Measurements from ENCODE around the gene ANKRD10.
"Not testable (repeated sequence)": the region's sequence is repeated elsewhere in the genome, so short reads cannot be mapped to it uniquely, and the experiment has no call there.

Gene ANKRD10

DNA sequence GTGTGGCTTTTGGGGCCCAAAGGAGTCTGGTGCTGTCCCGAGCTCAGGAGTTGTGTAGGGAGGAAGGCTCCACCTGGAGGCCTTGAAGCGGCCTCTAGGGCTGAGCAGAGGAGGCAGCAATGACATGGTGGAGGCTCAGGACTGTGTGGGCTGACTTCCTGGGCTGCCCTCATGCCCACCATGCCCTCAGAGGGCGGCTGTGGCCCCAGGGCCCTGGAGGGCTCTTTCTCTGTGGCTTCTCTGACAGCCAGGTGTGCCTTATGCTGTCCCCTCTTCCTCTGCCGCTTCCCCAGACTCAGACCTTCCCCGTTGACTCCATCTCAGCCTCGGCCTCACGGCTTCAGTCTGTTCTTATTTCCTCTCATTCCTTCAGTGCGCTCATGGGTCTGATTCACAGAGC, 35.5 kb upstream of the ANKRD10 start:
- Histone ChIP-seq H3K27ac (replicated peaks) (no peak overlapping the region), H3K27me3 (ENCODE audit: insufficient read depth, poor library complexity, severe bottlenecking) (no peaks in the 10 kb centered on the region), H3K4me3 (replicated peaks; ENCODE audit: insufficient read depth, low read length) (no peak overlapping the region)
- DNase-seq (ENCODE audit: low read depth in 1 of 2, low spot score in 1 of 2): no peak
- TF ChIP-seq, protein P1, sequence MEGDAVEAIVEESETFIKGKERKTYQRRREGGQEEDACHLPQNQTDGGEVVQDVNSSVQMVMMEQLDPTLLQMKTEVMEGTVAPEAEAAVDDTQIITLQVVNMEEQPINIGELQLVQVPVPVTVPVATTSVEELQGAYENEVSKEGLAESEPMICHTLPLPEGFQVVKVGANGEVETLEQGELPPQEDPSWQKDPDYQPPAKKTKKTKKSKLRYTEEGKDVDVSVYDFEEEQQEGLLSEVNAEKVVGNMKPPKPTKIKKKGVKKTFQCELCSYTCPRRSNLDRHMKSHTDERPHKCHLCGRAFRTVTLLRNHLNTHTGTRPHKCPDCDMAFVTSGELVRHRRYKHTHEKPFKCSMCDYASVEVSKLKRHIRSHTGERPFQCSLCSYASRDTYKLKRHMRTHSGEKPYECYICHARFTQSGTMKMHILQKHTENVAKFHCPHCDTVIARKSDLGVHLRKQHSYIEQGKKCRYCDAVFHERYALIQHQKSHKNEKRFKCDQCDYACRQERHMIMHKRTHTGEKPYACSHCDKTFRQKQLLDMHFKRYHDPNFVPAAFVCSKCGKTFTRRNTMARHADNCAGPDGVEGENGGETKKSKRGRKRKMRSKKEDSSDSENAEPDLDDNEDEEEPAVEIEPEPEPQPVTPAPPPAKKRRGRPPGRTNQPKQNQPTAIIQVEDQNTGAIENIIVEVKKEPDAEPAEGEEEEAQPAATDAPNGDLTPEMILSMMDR (IDR thresholded peaks at IDR 0.05; ENCODE audit: insufficient read depth, low read length): no peak
- TF ChIP-seq GABPA (IDR thresholded peaks at IDR 0.05; ENCODE audit: low read depth) (no peak), POLR2AphosphoS5 (IDR thresholded peaks at IDR 0.05; ENCODE audit: low read depth) (no peak), SPI1 (IDR thresholded peaks at IDR 0.05; ENCODE audit: borderline replicate concordance, low read depth) (no peak)
- TF ChIP-seq, protein P2, sequence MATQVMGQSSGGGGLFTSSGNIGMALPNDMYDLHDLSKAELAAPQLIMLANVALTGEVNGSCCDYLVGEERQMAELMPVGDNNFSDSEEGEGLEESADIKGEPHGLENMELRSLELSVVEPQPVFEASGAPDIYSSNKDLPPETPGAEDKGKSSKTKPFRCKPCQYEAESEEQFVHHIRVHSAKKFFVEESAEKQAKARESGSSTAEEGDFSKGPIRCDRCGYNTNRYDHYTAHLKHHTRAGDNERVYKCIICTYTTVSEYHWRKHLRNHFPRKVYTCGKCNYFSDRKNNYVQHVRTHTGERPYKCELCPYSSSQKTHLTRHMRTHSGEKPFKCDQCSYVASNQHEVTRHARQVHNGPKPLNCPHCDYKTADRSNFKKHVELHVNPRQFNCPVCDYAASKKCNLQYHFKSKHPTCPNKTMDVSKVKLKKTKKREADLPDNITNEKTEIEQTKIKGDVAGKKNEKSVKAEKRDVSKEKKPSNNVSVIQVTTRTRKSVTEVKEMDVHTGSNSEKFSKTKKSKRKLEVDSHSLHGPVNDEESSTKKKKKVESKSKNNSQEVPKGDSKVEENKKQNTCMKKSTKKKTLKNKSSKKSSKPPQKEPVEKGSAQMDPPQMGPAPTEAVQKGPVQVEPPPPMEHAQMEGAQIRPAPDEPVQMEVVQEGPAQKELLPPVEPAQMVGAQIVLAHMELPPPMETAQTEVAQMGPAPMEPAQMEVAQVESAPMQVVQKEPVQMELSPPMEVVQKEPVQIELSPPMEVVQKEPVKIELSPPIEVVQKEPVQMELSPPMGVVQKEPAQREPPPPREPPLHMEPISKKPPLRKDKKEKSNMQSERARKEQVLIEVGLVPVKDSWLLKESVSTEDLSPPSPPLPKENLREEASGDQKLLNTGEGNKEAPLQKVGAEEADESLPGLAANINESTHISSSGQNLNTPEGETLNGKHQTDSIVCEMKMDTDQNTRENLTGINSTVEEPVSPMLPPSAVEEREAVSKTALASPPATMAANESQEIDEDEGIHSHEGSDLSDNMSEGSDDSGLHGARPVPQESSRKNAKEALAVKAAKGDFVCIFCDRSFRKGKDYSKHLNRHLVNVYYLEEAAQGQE (IDR thresholded peaks at IDR 0.05; ENCODE audit: insufficient replicate concordance, low read depth): no peak

DNA sequence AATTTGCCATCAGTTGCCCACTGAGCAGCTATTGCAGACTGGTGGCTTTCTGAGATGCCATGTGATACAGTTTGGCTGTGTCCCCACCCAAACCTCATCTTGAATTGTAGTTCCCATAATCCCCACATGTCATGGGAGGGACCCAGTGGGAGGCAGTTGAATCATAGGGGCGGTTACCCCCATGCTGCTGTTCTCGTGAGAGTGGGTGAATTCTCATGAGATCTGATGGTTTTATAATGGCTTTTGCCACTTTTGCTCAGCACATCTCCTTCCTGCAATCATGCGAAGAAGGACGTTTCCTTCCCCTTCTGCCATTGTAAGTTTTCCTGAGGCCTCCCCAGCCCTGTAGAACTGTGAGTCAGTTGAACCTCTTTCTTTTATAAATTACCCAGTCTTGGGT, 34.8 kb upstream of the ANKRD10 start:
- no peaks in the 10 kb centered on the region for H3K27me3 ChIP-seq (ENCODE audit: insufficient read depth, poor library complexity, severe bottlenecking)
- DNase-seq (ENCODE audit: low read depth in 1 of 2, low spot score in 1 of 2): no peak
- TF ChIP-seq, protein P2 (IDR thresholded peaks at IDR 0.05; ENCODE audit: insufficient replicate concordance, low read depth): no peak
- no peak for TF ChIP-seq GABPA (IDR thresholded peaks at IDR 0.05; ENCODE audit: low read depth)
- TF ChIP-seq, protein P1 (IDR thresholded peaks at IDR 0.05; ENCODE audit: insufficient read depth, low read length): no peak
- no peak for TF ChIP-seq POLR2AphosphoS5 (IDR thresholded peaks at IDR 0.05; ENCODE audit: low read depth)
- TF ChIP-seq SPI1 (IDR thresholded peaks at IDR 0.05; ENCODE audit: borderline replicate concordance, low read depth): no peak
- no peak overlapping the region for H3K4me3 ChIP-seq (replicated peaks; ENCODE audit: insufficient read depth, low read length)
- H3K27ac ChIP-seq (replicated peaks): no peak overlapping the region

DNA sequence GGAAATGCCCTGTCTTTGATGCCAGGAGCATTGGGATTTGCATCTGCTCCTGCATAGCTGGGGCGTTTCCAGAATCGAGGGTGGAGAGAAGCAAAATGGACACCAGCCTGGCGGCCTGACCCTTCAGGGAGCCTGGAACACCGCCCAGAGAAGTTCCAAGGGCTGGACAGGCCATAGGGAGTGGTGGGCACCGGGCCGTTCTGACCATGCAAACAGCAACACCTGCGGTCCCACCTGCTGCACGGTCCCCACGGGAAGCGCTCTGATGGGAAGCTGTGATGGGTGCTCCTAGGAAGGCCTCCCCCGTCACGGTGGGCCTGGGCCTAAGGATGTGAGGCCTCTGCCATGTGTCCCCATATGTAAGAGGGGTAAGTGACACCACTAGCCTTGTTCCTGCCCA, 34.2 kb upstream of the ANKRD10 start:
- TF ChIP-seq POLR2AphosphoS5 (IDR thresholded peaks at IDR 0.05; ENCODE audit: low read depth) (no peak), SPI1 (IDR thresholded peaks at IDR 0.05; ENCODE audit: borderline replicate concordance, low read depth) (no peak), GABPA (IDR thresholded peaks at IDR 0.05; ENCODE audit: low read depth) (no peak)

DNA sequence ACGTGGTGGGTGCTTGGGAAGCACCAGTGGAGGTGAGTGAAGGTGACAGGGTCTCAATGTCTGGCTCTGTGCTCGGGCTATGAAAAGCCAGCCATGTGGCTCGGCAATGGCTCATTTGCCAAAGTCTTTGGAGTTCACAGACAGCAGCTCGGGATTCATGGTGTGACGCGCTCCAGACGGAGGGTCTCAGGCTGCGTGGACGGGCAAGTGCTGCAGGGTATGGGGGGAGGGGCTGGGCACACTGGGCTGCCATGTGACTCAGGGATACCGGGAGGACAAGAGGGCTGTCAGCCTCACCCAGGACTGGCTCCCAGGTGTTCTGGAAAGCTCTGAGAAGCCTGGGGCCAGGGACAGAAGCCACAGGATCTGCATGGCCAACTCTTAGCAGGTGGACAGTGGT, 32.5 kb upstream of the ANKRD10 start:
- DNase-seq (ENCODE audit: low read depth in 1 of 2, low spot score in 1 of 2); H3K27me3 ChIP-seq (ENCODE audit: insufficient read depth, poor library complexity, severe bottlenecking): not testable (repeated sequence)

More for the DNA sequence above, 34.2 kb upstream of the ANKRD10 start:
- DNase-seq (ENCODE audit: low read depth in 1 of 2, low spot score in 1 of 2): no peak
- H3K4me3 ChIP-seq (replicated peaks; ENCODE audit: insufficient read depth, low read length): no peak overlapping the region
- H3K27ac ChIP-seq (replicated peaks): no peak overlapping the region
- H3K27me3 ChIP-seq (ENCODE audit: insufficient read depth, poor library complexity, severe bottlenecking): no peaks in the 10 kb centered on the region

DNA sequence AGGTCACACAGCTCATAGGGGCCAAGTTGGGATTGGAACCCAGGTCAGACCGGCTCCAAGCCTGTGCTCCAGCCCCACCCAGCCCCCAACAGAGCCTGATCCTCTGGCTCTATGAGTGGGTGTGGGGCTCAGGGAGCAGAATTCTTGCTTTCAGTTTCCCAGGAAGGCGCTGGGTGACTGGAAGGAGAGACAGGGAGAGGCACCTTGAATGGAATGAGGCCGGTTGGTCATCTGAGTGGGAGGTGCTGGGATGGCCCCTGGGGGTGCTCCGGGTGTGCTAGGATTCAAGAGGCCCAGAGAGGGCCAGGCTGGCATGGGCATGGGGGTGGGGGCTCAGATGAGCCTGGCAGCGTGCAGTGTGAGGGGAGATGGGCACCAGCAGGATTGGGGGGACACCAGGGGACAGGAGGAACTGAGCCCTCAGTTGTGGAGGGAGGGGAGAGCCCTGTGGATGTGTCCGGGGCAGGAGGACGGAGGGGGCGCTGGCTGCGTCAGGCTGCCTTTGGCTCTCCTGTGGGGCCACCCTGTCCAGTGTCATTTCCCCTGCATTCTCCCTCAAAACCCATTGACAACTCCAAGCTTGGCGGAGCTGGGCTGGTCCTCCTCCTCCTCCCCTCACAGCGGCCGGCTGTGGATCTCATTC, 31.2 kb upstream of the ANKRD10 start:
- TF ChIP-seq GABPA (IDR thresholded peaks at IDR 0.05; ENCODE audit: low read depth): no peak
- TF ChIP-seq, protein P1 (IDR thresholded peaks at IDR 0.05; ENCODE audit: insufficient read depth, low read length): no peak
- no peak for TF ChIP-seq POLR2AphosphoS5 (IDR thresholded peaks at IDR 0.05; ENCODE audit: low read depth)
- TF ChIP-seq SPI1 (IDR thresholded peaks at IDR 0.05; ENCODE audit: borderline replicate concordance, low read depth): no peak
- TF ChIP-seq, protein P2 (IDR thresholded peaks at IDR 0.05; ENCODE audit: insufficient replicate concordance, low read depth): no peak
- Histone ChIP-seq H3K27ac (replicated peaks) (no peak overlapping the region), H3K4me3 (replicated peaks; ENCODE audit: insufficient read depth, low read length) (no peak overlapping the region), H3K27me3 (ENCODE audit: insufficient read depth, poor library complexity, severe bottlenecking) (no peaks in the 10 kb centered on the region)
- no peak for DNase-seq (ENCODE audit: low read depth in 1 of 2, low spot score in 1 of 2)

More for the DNA sequence above, 32.5 kb upstream of the ANKRD10 start:
- H3K27ac ChIP-seq (replicated peaks); H3K4me3 ChIP-seq (replicated peaks; ENCODE audit: insufficient read depth, low read length): not testable (repeated sequence)

Measured in HL-60 (cell line).